Fibroblast of skin of right biceps (primary cell): ENCODE data around the gene MAZ.
A peak's percentile ranks its signal among the peaks of the same experiment; 100 is the strongest.
"Not testable (repeated sequence)": the region's sequence is repeated elsewhere in the genome, so short reads cannot be mapped to it uniquely, and the experiment has no call there.

ENCODE experiments used
- DNase-seq: peaks from one replicate; pipeline ENCODE4 v3.0.0-alpha.2; 2013

The MAZ gene

GRCh38 chr16:29784901-29785500, 21.3 kb upstream of the MAZ start:
- DNase-seq: peak; percentile 61

- not testable (repeated sequence) for DNase-seq
Measured at GRCh38 chr16:29787155-29787554, 19.2 kb upstream of the MAZ start.

DNA sequence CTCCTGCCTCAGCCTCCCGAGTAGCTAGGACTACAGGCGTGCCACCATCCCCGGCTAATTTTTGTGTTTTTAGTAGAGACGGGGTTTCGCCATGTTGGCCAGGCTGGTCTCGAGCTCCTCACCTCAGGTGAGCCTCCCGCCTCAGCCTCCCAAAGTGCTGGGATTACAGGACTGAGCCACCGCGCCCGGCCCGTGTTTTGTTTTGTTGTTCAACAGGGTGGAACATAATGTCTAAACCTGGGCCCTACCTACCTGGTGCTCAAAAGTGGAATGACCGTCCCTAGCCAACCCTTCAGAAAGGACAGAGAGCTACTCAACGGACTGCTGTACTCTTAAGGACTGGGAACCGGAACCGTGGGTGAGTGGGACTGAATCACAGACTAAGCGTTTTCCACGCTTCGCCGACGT, 16.6 kb upstream of the MAZ start:
- DNase-seq: no peak

- DNase-seq: peak; percentile 99
Measured at GRCh38 chr16:29790183-29790948, 16.0 kb upstream of the MAZ start, which contains the start of gene KIF22. Gene KIF22 (plus strand): TSS chr16:29790751. CDS start chr16:29790760, 9 bp downstream.

- no peak for DNase-seq
Measured at GRCh38 chr16:29790949-29791844, 15.1 kb upstream of the MAZ start.

GRCh38 chr16:29791845-29792807, 14.2 kb upstream of the MAZ start:
- DNase-seq: no peak

GRCh38 chr16:29793153-29793552, 13.2 kb upstream of the MAZ start:
- DNase-seq: not testable (repeated sequence)

GRCh38 chr16:29794231-29794710, 12.1 kb upstream of the MAZ start:
- DNase-seq: no peak

GRCh38 chr16:29802416-29802935, 3.9 kb upstream of the MAZ start:
- no peak for DNase-seq

DNA sequence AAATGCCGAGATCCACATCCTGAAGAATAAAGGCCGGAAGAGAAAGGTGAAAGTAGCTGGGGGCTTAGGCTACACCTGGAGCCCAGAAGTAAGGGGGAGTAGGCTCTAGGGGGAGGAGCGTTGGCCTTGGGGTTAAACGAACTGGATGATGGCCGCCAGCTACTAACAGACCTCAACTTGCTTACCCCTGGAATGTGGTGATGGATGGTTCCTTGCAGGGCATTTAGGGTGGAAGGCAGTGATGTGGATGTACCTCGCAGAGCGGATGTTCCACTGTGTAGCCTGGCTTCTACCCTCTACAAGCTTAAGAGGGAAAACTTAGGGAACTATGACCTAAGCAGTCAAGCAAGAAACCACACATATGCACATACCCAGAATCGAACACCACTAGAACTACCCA, 2.3 kb upstream of the MAZ start:
- DNase-seq: no peak

DNA sequence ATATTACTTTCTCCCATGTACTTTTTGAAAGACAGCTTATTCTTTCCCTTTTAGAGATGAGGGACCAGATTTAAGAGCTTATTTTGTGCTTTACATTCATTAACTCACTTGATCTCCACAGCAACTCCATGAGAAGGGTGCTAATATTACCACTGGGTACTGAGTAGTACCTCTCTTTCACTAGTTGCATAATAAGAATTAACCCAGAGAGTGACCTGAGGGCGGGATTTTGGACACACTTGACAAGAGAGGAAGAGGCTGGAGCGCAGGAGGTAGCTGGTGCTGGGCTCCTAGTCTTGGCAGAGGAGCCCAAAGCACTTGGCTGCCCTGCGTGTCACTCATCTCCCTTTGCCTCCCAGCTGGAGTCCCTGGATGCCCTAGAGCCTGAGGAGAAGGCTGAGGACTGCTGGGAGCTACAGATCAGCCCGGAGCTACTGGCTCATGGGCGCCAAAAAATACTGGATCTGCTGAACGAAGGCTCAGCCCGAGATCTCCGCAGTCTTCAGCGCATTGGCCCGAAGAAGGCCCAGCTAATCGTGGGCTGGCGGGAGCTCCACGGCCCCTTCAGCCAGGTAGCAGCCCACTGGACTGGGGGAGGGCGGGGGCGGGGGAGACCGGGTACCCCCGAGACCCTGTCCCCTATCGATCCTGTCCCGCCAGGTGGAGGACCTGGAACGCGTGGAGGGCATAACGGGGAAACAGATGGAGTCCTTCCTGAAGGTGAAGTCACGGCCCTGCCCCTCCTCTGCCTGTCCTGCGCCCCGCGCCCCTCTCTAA, 1.7 kb upstream of the MAZ start:
- DNase-seq: no peak

DNA sequence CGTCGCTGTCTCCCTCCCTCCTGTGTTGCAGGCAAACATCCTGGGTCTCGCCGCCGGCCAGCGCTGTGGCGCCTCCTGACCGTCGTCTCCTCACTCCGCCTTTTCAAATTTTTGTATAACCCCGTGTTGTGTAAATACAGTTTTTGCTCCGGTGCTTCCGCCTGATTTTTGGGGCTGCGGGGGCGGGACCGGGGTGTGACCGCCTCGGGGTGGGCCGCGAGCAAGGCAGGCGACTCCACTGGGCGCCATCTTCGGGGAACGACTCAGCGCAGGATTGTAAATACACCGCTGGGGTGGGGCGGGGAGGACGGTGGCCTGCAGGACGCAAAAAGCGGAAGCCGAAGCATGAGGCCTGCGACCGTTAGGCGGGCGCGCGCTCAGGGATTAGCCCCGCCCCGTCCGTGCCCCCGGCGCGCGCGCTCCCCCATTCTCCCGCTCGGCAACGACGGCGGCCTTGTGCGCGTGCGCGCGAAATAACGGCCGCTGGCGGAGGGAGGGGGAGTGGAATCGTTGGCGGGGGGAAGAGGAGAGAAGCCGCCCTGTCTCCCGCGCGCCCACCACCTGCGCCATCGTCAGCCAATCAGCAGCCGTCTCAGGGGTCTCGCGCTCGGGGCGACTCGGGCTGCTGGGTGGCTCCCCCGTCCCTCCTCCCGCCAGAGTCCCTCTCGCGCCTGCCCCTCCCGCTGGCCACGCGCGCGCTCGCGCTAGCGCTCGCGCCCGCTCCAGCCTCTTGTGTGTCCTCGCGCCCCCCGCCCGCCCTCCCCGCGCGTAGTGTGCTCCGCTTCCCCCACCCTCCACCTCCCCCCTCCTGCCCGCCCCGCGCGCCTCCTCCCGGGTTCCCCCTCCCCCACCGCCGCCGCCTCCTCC, 864 bp upstream of the MAZ start:
- DNase-seq: peak; percentile 98

GRCh38 chr16:29806641-29807425, 504 bp downstream of the MAZ start:
- DNase-seq: peak; percentile 71

GRCh38 chr16:29807426-29808218, 1.3 kb downstream of the MAZ start:
- peak; percentile 95 for DNase-seq

GRCh38 chr16:29808219-29808900, 2.0 kb downstream of the MAZ start:
- DNase-seq: no peak

DNA sequence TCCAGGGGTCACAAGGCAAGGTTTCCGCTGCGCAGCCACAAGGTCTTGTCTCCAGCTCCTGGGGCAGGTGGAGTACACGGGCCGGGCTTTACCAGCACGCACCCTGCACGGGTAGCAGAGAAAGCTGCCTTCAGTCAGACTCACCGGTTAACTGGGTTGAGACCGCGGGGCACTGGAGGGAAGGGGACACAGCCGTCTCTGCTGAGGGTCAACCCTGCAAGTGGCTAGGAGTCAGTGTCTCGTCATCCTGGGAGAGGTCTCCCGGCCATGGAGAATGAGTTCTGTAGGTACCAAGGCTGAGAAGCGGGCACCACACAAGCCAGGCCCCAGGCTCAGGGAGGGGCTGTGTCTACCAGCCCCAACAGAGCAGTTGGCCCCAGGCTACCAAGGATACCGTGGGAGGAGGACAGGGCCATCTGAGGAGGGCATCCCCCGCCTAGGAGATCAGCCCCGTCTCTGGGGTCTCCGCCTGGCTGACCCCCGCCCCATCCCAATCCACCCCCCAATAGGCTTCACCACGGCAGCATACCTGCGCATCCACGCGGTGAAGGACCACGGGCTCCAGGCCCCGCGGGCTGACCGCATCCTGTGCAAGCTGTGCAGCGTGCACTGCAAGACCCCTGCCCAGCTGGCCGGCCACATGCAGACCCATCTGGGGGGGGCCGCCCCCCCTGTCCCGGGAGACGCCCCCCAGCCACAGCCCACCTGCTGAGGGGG, 2.9 kb downstream of the MAZ start:
- DNase-seq: no peak
